T-helper 17 cell (primary cell): ENCODE data around the gene NCKAP5L. TPM values are rescaled to one million over a fixed set of nuclear protein-coding genes. Genes with fewer than 3 reads are reported as not detected.

Experiments
- ATAC-seq: fragments of 150-1000 bp; cut with Tn5 transposase; 2 replicates; pipeline ENCODE4 v1.10.0; 2021; ENCODE audit warnings: mild to moderate bottlenecking, moderate library complexity
- DNase-seq, 3 donors: peaks; one replicate each; pipeline versions ENCODE4 v3.0.0 to v3.0.0-alpha.2; 2020 to 2021
- H3K9me3 ChIP-seq: one replicate; pipeline ENCODE4 v1.7.0; 2013; ENCODE audit warnings: low read length, mild to moderate bottlenecking; ENCODE audit not compliant: control insufficient read depth, poor library complexity, severe bottlenecking
- H3K27ac Mint-ChIP-seq: one replicate; pipeline ENCODE4 v1.8.0; 2022; ENCODE audit warnings: mild to moderate bottlenecking, moderate library complexity, mixed read lengths
- H3K27me3 Mint-ChIP-seq: one replicate; pipeline ENCODE4 v1.8.0; 2022; ENCODE audit warnings: mixed read lengths
- H3K36me3 Mint-ChIP-seq: one replicate; pipeline ENCODE4 v1.8.0; 2022; ENCODE audit warnings: low read depth, mixed read lengths
- H3K4me1 Mint-ChIP-seq: one replicate; pipeline ENCODE4 v1.8.0; 2022; ENCODE audit warnings: mild to moderate bottlenecking, mixed read lengths
- H3K4me3 Mint-ChIP-seq: one replicate; pipeline ENCODE4 v1.8.0; 2022; ENCODE audit warnings: mild to moderate bottlenecking, moderate library complexity, mixed read lengths
- total RNA-seq, 4 donors: library from RNA in 2 of 4; stranded (reverse) in 2 of 4; gene quantifications; one replicate each; pipeline ENCODE4 v1.2.3 and lab custom pipeline; 2022 to 2026

NCKAP5L gene
- total RNA-seq, 2 donors from 2014 or later, result 8.7 to 9.3 TPM

- no peaks in the 10 kb centered on the region for H3K9me3 ChIP-seq
- no peak overlapping the region for H3K4me3 Mint-ChIP-seq
- no peaks in the 10 kb centered on the region for H3K27me3 Mint-ChIP-seq
- peaks cover 10% of the 10 kb centered on the region for H3K4me1 Mint-ChIP-seq
- H3K27ac Mint-ChIP-seq, result no peak overlapping the region
- ATAC-seq (no peak), DNase-seq (no peak)
- peaks cover 4% of the 10 kb centered on the region for H3K36me3 Mint-ChIP-seq
These were observed 20.1 kb downstream of the NCKAP5L start for GRCh38 chr12:49807991-49808580.

- Mint-ChIP-seq H3K4me3 (no peak overlapping the region), H3K36me3 (peaks cover 4% of the 10 kb centered on the region), H3K4me1 (peaks cover 8% of the 10 kb centered on the region), H3K27ac (no peak overlapping the region), H3K27me3 (no peaks in the 10 kb centered on the region)
- H3K9me3 ChIP-seq, result no peaks in the 10 kb centered on the region
- no peak for ATAC-seq
- DNase-seq, result no peak
These were observed 21.3 kb downstream of the NCKAP5L start for GRCh38 chr12:49806877-49807276.

GRCh38 chr12:49806321-49806813, 21.8 kb downstream of the NCKAP5L start:
- H3K4me3 Mint-ChIP-seq, result no peak overlapping the region
- peaks cover 4% of the 10 kb centered on the region for H3K4me1 Mint-ChIP-seq
- H3K36me3 Mint-ChIP-seq, result peaks cover 6% of the 10 kb centered on the region
- H3K27ac Mint-ChIP-seq, result no peak overlapping the region
- H3K9me3 ChIP-seq, result no peaks in the 10 kb centered on the region
- H3K27me3 Mint-ChIP-seq, result no peaks in the 10 kb centered on the region
- ATAC-seq (no peak), DNase-seq (no peak)

DNA sequence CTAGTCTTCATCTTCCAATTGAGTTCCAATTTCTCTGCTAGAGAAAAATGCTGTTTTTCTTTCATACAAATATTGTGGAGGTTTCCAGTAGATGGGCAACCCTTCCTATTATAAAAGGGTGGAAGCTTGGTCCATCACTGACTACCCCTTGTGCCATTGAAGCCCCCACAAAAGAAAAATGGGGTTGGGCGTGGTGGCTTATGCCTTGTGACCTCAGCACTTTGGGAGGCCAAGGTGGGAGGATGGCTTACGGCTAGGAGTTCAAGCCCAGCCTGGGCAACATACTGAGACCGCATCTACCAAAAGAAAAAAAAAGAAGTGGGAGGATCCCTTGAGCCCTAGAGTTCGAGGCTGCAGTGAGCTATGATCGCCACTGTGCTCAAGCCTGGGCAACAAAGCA, 22.8 kb downstream of the NCKAP5L start:
- Mint-ChIP-seq H3K4me1 (peaks cover 4% of the 10 kb centered on the region), H3K27me3 (no peaks in the 10 kb centered on the region), H3K4me3 (no peak overlapping the region), H3K36me3 (peaks cover 6% of the 10 kb centered on the region), H3K27ac (no peak overlapping the region)
- ATAC-seq (no peak), DNase-seq (no peak)
- no peaks in the 10 kb centered on the region for H3K9me3 ChIP-seq

- no peak overlapping the region for H3K27ac Mint-ChIP-seq
- H3K27me3 Mint-ChIP-seq, result no peaks in the 10 kb centered on the region
- H3K9me3 ChIP-seq, result no peaks in the 10 kb centered on the region
- H3K4me1 Mint-ChIP-seq, result peaks cover 3% of the 10 kb centered on the region
- H3K4me3 Mint-ChIP-seq, result no peak overlapping the region
- DNase-seq (no peak), ATAC-seq (no peak)
- H3K36me3 Mint-ChIP-seq, result peaks cover 9% of the 10 kb centered on the region
These were observed 23.4 kb downstream of the NCKAP5L start for GRCh38 chr12:49804821-49805220.

GRCh38 chr12:49803693-49804450, 24.3 kb downstream of the NCKAP5L start:
- Mint-ChIP-seq H3K27me3 (no peaks in the 10 kb centered on the region), H3K27ac (no peak overlapping the region), H3K4me3 (no peak overlapping the region), H3K4me1 (peaks cover 2% of the 10 kb centered on the region), H3K36me3 (peaks cover 10% of the 10 kb centered on the region)
- no peak for ATAC-seq
- no peak for DNase-seq
- no peaks in the 10 kb centered on the region for H3K9me3 ChIP-seq

DNA sequence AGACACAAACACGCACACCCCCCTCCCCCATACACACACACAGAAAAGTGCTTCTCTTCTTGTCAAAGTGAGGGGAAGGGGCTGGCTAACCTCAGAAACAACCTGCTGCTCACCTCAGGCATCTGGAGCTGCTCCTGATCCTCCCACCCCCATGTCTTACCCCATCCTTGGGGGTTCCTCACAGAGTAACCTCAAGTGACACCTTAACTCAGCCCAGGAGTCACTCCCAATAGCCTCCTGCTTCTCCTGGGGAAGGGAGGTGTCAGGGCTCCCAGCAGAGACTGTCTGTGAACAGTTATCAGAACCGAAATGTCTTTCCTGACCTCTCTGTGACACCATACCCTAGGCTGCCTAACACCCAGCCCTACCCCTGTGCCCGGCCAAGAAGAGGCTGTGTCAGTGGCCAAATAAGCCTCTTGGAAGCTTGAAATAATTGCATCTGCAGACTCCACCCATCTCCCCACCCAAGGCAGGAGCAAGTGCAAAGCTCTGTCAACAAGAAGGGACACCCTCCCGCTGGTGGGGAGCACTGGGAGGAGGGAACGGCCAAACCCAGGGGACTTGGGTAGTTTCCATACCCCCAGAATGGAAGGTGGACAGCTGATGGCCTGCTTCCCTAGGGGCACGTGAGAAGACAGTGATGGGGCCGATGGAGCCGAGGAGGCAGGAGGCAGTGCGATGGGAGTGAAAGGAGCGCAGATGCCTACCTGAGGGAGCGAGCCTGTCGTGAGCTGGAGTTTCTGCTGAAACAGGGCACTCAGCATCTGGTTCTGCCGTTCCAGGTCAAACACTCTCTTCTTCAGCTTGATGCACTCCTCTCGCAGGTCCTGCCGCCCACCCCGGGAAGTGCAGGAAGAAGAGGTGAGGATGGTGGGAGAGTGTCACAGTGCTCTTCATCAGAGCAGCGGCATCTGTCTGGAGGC, 26.8 kb downstream of the NCKAP5L start:
- H3K4me1 Mint-ChIP-seq, result peaks cover 2% of the 10 kb centered on the region
- no peak overlapping the region for H3K27ac Mint-ChIP-seq
- DNase-seq (no peak), ATAC-seq (no peak)
- H3K9me3 ChIP-seq, result no peaks in the 10 kb centered on the region
- H3K27me3 Mint-ChIP-seq, result no peaks in the 10 kb centered on the region
- no peak overlapping the region for H3K4me3 Mint-ChIP-seq
- H3K36me3 Mint-ChIP-seq, result peaks cover 10% of the 10 kb centered on the region

GRCh38 chr12:49800421-49801140, 27.6 kb downstream of the NCKAP5L start:
- H3K27me3 Mint-ChIP-seq, result no peaks in the 10 kb centered on the region
- peaks cover 10% of the 10 kb centered on the region for H3K36me3 Mint-ChIP-seq
- H3K4me1 Mint-ChIP-seq, result peaks cover 2% of the 10 kb centered on the region
- no peak overlapping the region for H3K4me3 Mint-ChIP-seq
- no peak overlapping the region for H3K27ac Mint-ChIP-seq
- ATAC-seq (no peak), DNase-seq (no peak)
- no peaks in the 10 kb centered on the region for H3K9me3 ChIP-seq

GRCh38 chr12:49798934-49799333, 29.3 kb downstream of the NCKAP5L start:
- Mint-ChIP-seq H3K36me3 (peaks cover 6% of the 10 kb centered on the region), H3K27ac (no peak overlapping the region), H3K4me3 (no peak overlapping the region), H3K27me3 (no peaks in the 10 kb centered on the region), H3K4me1 (peaks cover 2% of the 10 kb centered on the region)
- ATAC-seq, result no peak
- H3K9me3 ChIP-seq, result no peaks in the 10 kb centered on the region
- DNase-seq, result no peak

GRCh38 chr12:49798248-49798647, 30.0 kb downstream of the NCKAP5L start:
- H3K27ac Mint-ChIP-seq, result no peak overlapping the region
- H3K4me1 Mint-ChIP-seq, result peaks cover 2% of the 10 kb centered on the region
- no peak overlapping the region for H3K4me3 Mint-ChIP-seq
- ATAC-seq (no peak), DNase-seq (no peak)
- H3K9me3 ChIP-seq, result no peaks in the 10 kb centered on the region
- H3K27me3 Mint-ChIP-seq, result no peaks in the 10 kb centered on the region
- H3K36me3 Mint-ChIP-seq, result peaks cover 6% of the 10 kb centered on the region

DNA sequence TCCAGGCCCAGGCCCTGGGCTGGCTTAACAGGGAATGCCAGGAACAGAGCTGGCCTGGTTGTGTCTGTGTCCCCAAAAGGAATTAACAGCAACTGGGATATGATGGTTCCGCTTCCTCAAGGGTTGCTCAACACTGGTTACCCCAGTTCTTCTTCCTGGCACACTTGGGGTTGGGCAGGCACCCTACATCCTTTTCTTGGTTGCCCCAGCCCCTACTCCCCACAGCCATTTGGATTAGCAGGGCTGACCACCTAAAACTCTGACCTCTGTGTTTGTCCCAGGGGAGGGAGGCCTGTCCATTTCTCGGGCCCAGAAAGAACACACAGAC, 30.8 kb downstream of the NCKAP5L start:
- ATAC-seq, result no peak
- no peaks in the 10 kb centered on the region for H3K27me3 Mint-ChIP-seq
- H3K9me3 ChIP-seq, result no peaks in the 10 kb centered on the region
- H3K4me1 Mint-ChIP-seq, result peaks cover 2% of the 10 kb centered on the region
- peaks cover 6% of the 10 kb centered on the region for H3K36me3 Mint-ChIP-seq
- no peak overlapping the region for H3K4me3 Mint-ChIP-seq
- DNase-seq, result no peak
- no peak overlapping the region for H3K27ac Mint-ChIP-seq

DNA sequence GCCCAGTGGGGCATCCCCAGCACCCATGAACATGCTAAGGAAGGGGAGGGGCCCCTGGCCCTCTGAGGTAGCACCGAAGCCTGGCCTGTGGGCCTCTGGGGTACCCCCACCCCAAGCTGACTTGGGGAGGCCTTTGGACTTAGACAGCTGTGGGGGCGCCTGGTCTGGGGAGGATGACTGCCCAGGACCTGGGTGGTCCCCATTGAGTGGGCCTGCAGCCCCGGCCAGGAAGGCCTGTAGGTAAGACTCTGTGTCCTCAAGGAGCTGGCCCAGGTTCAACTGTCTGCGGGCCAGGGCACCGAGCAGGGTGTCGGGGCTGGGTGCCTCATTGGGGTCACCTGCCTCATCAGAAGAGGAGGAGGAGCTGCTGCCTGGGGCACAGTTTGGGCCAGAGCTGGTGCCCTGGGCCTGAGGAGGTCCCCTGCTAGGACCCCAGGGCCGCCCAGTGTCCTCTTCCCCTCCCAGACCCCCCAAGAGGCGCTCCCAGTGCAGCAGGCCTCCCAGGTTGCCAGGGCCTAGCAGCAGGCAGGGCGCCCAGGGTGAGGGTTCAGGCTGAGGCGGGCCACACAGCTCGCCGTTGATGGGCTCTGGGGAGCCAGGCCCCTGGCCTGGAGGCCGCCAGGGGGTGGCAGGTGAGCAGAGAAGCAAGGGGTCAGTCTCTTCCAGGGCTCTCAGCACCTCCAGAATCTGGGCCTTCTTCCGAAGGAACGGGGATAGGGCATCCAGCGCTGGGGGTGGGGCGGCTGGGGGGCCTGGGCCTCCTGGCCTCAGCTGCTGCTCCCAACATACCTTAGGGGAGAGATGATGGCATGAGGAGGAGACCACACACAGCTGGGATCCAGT, 31.4 kb downstream of the NCKAP5L start:
- ATAC-seq, result no peak
- H3K9me3 ChIP-seq, result no peaks in the 10 kb centered on the region
- no peak for DNase-seq
- Mint-ChIP-seq H3K36me3 (peaks cover 6% of the 10 kb centered on the region), H3K4me3 (no peak overlapping the region), H3K27ac (no peak overlapping the region), H3K27me3 (no peaks in the 10 kb centered on the region), H3K4me1 (peaks cover 2% of the 10 kb centered on the region)
